Measurements from ENCODE around the gene RHEB.
A peak's percentile ranks its signal among the peaks of the same experiment; 100 is the strongest.

The RHEB gene

DNA sequence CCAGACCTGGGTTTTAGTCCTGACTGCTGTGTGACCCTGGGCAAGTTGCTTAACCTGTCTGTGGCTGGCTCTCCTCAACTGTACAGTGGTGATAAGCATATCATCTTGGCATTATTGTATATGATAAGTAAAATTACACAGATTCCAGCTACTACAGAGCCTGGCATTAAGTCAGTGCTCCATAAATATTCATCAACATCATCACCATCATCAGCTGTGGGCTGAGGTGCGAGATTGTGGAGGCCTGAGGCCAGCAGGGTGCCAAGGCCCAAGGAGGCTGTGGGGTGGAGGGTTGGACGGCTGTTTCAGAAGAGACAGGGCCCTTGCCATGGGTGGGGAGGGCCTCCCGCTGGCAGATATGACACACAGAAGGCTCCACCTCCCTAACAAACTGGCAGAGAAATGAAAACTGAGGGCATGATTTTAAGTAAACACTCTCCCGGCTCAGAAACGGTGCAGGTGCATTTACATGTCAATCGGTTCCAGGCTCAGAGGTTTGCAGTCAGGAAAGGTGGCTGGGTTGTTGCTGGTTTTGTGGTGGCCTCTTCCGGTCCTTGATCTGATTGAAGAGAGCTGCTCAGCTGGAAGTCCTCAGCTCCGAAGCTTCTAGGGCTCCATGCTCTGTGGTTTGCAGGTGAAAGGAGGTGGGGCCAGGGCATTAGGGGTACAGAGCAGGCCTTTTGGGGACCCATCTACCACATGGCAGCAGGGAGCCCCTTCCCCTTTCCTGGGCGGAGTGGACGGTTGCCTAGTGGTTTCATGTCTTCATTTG lies 89.9 kb downstream of the RHEB start:
- peak; percentile 38 for DNase-seq

GRCh38 chr7:151429237-151429559 lies 90.5 kb downstream of the RHEB start:
- DNase-seq: no peak

DNA sequence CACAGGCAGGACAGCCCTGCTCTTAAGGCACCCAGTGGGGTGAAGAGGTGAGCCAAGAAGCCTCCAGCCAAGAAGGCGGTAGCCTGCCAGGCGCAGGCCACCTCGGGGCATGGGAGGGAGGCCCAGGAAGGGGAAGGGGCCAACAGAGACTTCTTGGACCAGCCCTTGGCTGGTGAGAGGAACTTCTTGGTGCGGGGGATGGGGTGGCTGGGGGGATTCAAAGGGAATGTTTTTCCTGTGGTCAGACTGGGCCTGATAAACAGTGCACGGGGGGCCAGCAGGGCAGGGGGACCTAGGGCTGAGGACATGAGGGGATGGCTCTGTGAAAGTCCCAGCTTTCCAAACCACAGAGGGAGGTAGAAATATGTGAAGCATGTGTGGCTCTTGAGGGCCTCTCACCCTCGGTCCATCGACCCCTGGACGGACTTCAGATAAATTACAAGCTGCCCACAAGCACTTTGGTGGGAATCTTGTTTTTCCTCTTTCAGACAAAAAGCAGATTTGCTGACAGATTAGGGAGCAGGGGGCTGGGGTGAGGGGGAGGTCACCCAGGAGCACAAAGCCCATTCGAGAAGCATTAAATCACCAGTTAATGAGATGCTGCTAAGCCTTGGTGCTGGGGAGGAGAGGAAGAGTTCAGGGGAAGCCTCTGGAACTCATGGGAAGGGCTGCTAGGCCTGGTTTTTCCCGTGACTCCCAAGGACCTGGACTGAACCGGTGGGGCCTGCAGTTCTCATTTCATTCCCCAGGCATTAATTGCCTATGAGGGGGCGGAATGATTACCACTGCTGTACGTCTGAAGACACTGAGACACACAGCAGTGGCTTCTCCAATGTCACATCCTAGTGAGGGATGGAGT lies 91.1 kb downstream of the RHEB start:
- no peak for DNase-seq

GRCh38 chr7:151427705-151428377 lies 91.9 kb downstream of the RHEB start:
- DNase-seq: no peak

DNA sequence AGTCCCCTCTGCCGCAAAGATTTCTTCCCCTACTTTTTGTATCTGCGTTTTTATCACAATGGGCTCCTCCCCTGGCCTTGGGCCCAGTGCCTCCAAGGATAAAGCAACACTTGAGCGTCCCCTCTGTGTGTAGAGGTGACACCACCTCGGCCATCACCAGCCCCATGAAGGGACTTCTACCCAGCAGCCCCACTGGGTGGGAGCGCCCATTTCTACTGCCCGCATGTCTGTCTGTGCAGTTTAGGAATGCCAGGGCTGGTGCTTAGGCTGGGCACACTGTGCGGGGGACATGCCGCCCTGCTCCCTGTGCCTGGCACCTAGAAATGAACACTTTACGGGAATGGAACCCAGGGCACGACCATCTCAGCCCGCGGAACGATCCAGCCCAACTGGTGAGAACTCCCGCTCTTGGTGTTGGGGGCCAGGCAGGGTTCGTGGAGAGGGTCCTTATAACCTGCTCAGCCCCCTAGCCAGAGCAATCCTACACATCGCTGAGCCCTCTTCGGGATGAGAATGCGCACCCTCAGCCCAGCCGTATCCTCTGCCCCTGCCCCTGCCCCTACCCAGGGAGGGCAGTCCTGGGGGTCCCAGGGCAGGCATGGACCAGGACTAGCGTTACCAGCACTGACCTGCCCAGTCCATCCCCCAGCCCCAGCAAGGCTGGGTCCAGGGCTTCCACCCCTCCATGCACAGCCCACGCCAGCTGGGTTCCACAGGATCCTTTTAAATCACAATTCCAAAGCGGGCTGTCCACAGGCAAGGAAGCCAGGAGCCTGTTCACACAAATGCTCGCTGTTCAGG lies 92.6 kb downstream of the RHEB start:
- DNase-seq: no peak

- DNase-seq: no peak
Measured at GRCh38 chr7:151426441-151426903, 93.2 kb downstream of the RHEB start.

DNA sequence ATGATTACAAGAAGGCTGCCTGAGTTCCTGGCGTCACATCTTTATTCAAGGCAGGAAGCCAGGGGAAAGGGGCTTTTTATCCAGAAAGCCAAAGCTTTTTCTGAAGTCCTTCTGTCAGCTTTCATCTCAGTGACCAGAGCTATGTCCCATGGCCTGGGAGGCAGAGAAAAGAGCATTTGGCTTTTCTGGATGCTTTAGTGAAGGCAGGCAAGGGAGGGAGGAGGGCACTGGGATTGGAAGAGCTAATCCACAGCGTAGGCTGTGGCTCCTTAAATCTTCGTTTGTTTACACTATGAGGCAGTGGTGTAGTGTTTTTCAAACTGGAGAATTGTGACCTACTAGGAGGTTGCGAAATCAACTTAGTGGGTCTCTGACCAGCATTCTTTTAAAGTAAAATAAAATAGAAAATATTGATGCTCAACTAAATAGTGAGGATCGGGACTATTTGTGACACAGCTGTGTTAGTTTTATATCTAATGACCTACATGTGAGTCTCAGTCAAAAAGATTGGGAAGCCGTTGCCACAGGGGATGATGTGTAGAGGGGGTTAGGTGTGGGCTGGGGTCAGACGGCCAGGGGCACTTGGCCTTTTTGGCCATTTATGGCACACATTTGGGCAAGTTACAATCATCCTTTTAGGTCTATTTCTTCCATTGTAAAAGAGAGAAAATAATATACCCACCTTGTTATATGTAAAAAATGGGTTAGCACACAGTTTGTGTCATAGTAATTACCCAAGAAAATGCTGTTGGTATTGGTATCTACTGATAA lies 93.8 kb downstream of the RHEB start:
- DNase-seq: no peak

DNA sequence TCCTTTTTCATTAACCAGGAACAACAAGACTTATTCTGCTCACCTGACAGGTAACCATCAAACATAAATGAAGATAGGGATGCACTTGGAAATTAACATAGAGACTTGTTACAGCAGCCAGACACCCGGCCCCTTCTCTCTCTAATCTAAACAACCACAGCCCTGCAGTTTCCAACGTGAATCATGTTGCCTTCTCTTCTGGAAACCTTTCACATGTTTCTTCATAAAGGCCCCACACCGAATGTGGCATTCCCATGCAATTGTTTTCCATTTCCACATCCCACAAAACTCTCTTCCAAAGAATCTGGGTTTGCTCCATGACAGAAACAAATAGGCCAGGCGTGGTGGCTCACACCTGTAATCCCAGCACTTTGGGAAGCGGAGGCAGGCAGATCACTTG lies 94.9 kb downstream of the RHEB start:
- no peak for DNase-seq

GRCh38 chr7:151423936-151424335 lies 95.8 kb downstream of the RHEB start:
- DNase-seq: no peak

DNA sequence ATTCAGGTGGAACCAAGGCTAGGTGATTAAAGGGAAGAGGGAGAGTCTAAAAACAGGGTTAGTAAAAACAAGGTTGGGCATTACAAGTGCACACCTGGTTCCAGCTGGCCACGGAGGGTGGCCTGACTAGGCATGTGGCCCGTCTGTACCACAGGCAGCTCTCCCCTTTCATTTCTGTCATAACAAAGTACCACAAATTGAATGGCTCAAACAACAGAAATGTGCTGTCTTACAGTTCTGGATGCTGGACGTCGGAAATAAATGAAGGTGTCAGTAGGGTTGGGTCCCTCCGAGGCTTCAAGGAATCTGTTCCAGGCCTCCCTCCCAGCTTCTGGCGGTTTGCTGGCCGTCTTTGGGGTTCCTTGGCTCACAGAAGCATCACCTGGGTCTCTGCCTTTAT lies 96.5 kb downstream of the RHEB start:
- DNase-seq: no peak

- no peak for DNase-seq
Measured at GRCh38 chr7:151422212-151422611, 97.5 kb downstream of the RHEB start.

- DNase-seq: no peak
Measured at GRCh38 chr7:151420144-151420543, 99.6 kb downstream of the RHEB start.

- DNase-seq: no peak
Measured at GRCh38 chr7:151416941-151417315, 102.8 kb downstream of the RHEB start.

GRCh38 chr7:151416112-151416940 lies 103.4 kb downstream of the RHEB start:
- no peak for DNase-seq

Measured in NCI-H526 treated with DMSO at 0.1 percent for 48 hours (cell line).